ENCODE measurements around the gene STKLD1. TPM values are rescaled to one million over a fixed set of nuclear protein-coding genes. Genes with fewer than 3 reads are reported as not detected.

STKLD1 gene
- total RNA-seq, 4 donors from 2014 or later, result 0.44 to 0.68 TPM; not detected in 2

GRCh38 chr9:133423216-133423615, 47.0 kb downstream of the STKLD1 start:
- no peak for TF ChIP-seq CTCF (IDR thresholded peaks at IDR 0.05; ENCODE audit: low read depth)

GRCh38 chr9:133424187-133424586, 48.0 kb downstream of the STKLD1 start:
- TF ChIP-seq CTCF (IDR thresholded peaks at IDR 0.05; ENCODE audit: low read depth), result no peak

GRCh38 chr9:133425049-133425632, 49.0 kb downstream of the STKLD1 start:
- no peak for TF ChIP-seq CTCF (IDR thresholded peaks at IDR 0.05; ENCODE audit: low read depth)

- no peak for TF ChIP-seq CTCF (IDR thresholded peaks at IDR 0.05; ENCODE audit: low read depth)
Measured at GRCh38 chr9:133426011-133426410, 49.8 kb downstream of the STKLD1 start.

- TF ChIP-seq CTCF (IDR thresholded peaks at IDR 0.05; ENCODE audit: low read depth), result no peak
Measured at GRCh38 chr9:133427658-133428348, 51.6 kb downstream of the STKLD1 start.

- TF ChIP-seq CTCF (IDR thresholded peaks at IDR 0.05; ENCODE audit: low read depth), result no peak
Measured at GRCh38 chr9:133428617-133429101, 52.5 kb downstream of the STKLD1 start.

GRCh38 chr9:133429214-133429613, 53.0 kb downstream of the STKLD1 start:
- no peak for TF ChIP-seq CTCF (IDR thresholded peaks at IDR 0.05; ENCODE audit: low read depth)
